ENCODE results near the gene PCNX4.
"Not testable (repeated sequence)": the region's sequence is repeated elsewhere in the genome, so short reads cannot be mapped to it uniquely, and the experiment has no call there.

The PCNX4 gene

GRCh38 chr14:60091550-60092525, at the start of gene PCNX4:
Gene PCNX4 (plus strand): TSS chr14:60091923. CDS start chr14:60107639, 15,716 bp downstream.
- Histone ChIP-seq H3K36me3 (ENCODE audit: control insufficient read depth, insufficient read depth, low read length) (no peaks in the 10 kb centered on the region), H3K9me3 (ENCODE audit: control insufficient read depth, insufficient read depth, low read length) (no peaks in the 10 kb centered on the region), H3K4me3 (ENCODE audit: low read length) (peak within 1 kb of the TSS; percentile 57), H3K4me1 (ENCODE audit: control insufficient read depth, insufficient read depth, low read length) (peaks cover 2% of the 10 kb centered on the region; the same call in 1 of the 2 replicates), H3K27ac (ENCODE audit: low read length) (no peak within 1 kb of the TSS), H3K27me3 (ENCODE audit: control insufficient read depth, insufficient read depth, low read length) (no peaks in the 10 kb centered on the region)
- peak; percentile 88 for DNase-seq (ENCODE audit: low read depth, low spot score)
- WGBS (ENCODE audit: insufficient coverage, insufficient read length): no CpG with 5 or more reads among the region's 88 CpGs

GRCh38 chr14:60047976-60048375, 43.7 kb upstream of the PCNX4 start:
- not testable (repeated sequence) for H3K9me3 ChIP-seq (ENCODE audit: control insufficient read depth, insufficient read depth, low read length); H3K27me3 ChIP-seq (ENCODE audit: control insufficient read depth, insufficient read depth, low read length); H3K4me3 ChIP-seq (ENCODE audit: low read length); H3K4me1 ChIP-seq (ENCODE audit: control insufficient read depth, insufficient read depth, low read length); H3K27ac ChIP-seq (ENCODE audit: low read length); DNase-seq (ENCODE audit: low read depth, low spot score); H3K36me3 ChIP-seq (ENCODE audit: control insufficient read depth, insufficient read depth, low read length)
- WGBS (ENCODE audit: insufficient coverage, insufficient read length): no CpG with 5 or more reads among the region's 1 CpG

GRCh38 chr14:60051721-60052221, 40.0 kb upstream of the PCNX4 start:
- Histone ChIP-seq H3K9me3 (ENCODE audit: control insufficient read depth, insufficient read depth, low read length) (no peaks in the 10 kb centered on the region), H3K27ac (ENCODE audit: low read length) (no peak overlapping the region), H3K4me1 (ENCODE audit: control insufficient read depth, insufficient read depth, low read length) (no peaks in the 10 kb centered on the region), H3K27me3 (ENCODE audit: control insufficient read depth, insufficient read depth, low read length) (no peaks in the 10 kb centered on the region), H3K36me3 (ENCODE audit: control insufficient read depth, insufficient read depth, low read length) (no peaks in the 10 kb centered on the region), H3K4me3 (ENCODE audit: low read length) (no peak overlapping the region)
- no peak for DNase-seq (ENCODE audit: low read depth, low spot score)
- no CpG with 5 or more reads among the region's 3 CpGs for WGBS (ENCODE audit: insufficient coverage, insufficient read length)

GRCh38 chr14:60058087-60058486, 33.6 kb upstream of the PCNX4 start:
- no peaks in the 10 kb centered on the region for H3K36me3 ChIP-seq (ENCODE audit: control insufficient read depth, insufficient read depth, low read length)
- H3K4me3 ChIP-seq (ENCODE audit: low read length): no peak overlapping the region
- H3K27ac ChIP-seq (ENCODE audit: low read length): no peak overlapping the region
- WGBS (ENCODE audit: insufficient coverage, insufficient read length): no CpG with 5 or more reads among the region's 1 CpG
- DNase-seq (ENCODE audit: low read depth, low spot score): no peak
- H3K27me3 ChIP-seq (ENCODE audit: control insufficient read depth, insufficient read depth, low read length): no peaks in the 10 kb centered on the region
- no peaks in the 10 kb centered on the region for H3K4me1 ChIP-seq (ENCODE audit: control insufficient read depth, insufficient read depth, low read length)
- H3K9me3 ChIP-seq (ENCODE audit: control insufficient read depth, insufficient read depth, low read length): no peaks in the 10 kb centered on the region

GRCh38 chr14:60061371-60061770, 30.4 kb upstream of the PCNX4 start:
- no CpG with 5 or more reads among the region's 2 CpGs for WGBS (ENCODE audit: insufficient coverage, insufficient read length)
- Histone ChIP-seq H3K27me3 (ENCODE audit: control insufficient read depth, insufficient read depth, low read length) (no peaks in the 10 kb centered on the region), H3K27ac (ENCODE audit: low read length) (no peak overlapping the region), H3K9me3 (ENCODE audit: control insufficient read depth, insufficient read depth, low read length) (no peaks in the 10 kb centered on the region), H3K36me3 (ENCODE audit: control insufficient read depth, insufficient read depth, low read length) (no peaks in the 10 kb centered on the region), H3K4me3 (ENCODE audit: low read length) (no peak overlapping the region), H3K4me1 (ENCODE audit: control insufficient read depth, insufficient read depth, low read length) (no peaks in the 10 kb centered on the region)
- no peak for DNase-seq (ENCODE audit: low read depth, low spot score)

GRCh38 chr14:60064491-60065072, 27.1 kb upstream of the PCNX4 start:
- Histone ChIP-seq H3K9me3 (ENCODE audit: control insufficient read depth, insufficient read depth, low read length) (no peaks in the 10 kb centered on the region), H3K4me3 (ENCODE audit: low read length) (no peak overlapping the region)
- no peak for DNase-seq (ENCODE audit: low read depth, low spot score)

GRCh38 chr14:60067882-60068281, 23.8 kb upstream of the PCNX4 start:
- no peaks in the 10 kb centered on the region for H3K27me3 ChIP-seq (ENCODE audit: control insufficient read depth, insufficient read depth, low read length)
- H3K36me3 ChIP-seq (ENCODE audit: control insufficient read depth, insufficient read depth, low read length): no peaks in the 10 kb centered on the region
- H3K4me3 ChIP-seq (ENCODE audit: low read length): no peak overlapping the region
- H3K4me1 ChIP-seq (ENCODE audit: control insufficient read depth, insufficient read depth, low read length): no peaks in the 10 kb centered on the region
- DNase-seq (ENCODE audit: low read depth, low spot score): no peak
- no peaks in the 10 kb centered on the region for H3K9me3 ChIP-seq (ENCODE audit: control insufficient read depth, insufficient read depth, low read length)
- no CpG with 5 or more reads among the region's 1 CpG for WGBS (ENCODE audit: insufficient coverage, insufficient read length)
- H3K27ac ChIP-seq (ENCODE audit: low read length): no peak overlapping the region

More at GRCh38 chr14:60064491-60065072, 27.1 kb upstream of the PCNX4 start:
- Histone ChIP-seq H3K4me1 (ENCODE audit: control insufficient read depth, insufficient read depth, low read length) (no peaks in the 10 kb centered on the region), H3K27me3 (ENCODE audit: control insufficient read depth, insufficient read depth, low read length) (no peaks in the 10 kb centered on the region), H3K27ac (ENCODE audit: low read length) (no peak overlapping the region), H3K36me3 (ENCODE audit: control insufficient read depth, insufficient read depth, low read length) (no peaks in the 10 kb centered on the region)

GRCh38 chr14:60079723-60080122, 12.0 kb upstream of the PCNX4 start:
- no peak overlapping the region for H3K4me3 ChIP-seq (ENCODE audit: low read length)
- DNase-seq (ENCODE audit: low read depth, low spot score): no peak
- H3K4me1 ChIP-seq (ENCODE audit: control insufficient read depth, insufficient read depth, low read length): no peaks in the 10 kb centered on the region
- H3K27ac ChIP-seq (ENCODE audit: low read length): no peak overlapping the region
- no peaks in the 10 kb centered on the region for H3K36me3 ChIP-seq (ENCODE audit: control insufficient read depth, insufficient read depth, low read length)
- H3K27me3 ChIP-seq (ENCODE audit: control insufficient read depth, insufficient read depth, low read length): no peaks in the 10 kb centered on the region
- no peaks in the 10 kb centered on the region for H3K9me3 ChIP-seq (ENCODE audit: control insufficient read depth, insufficient read depth, low read length)

GRCh38 chr14:60085085-60085484, 6.6 kb upstream of the PCNX4 start:
- Histone ChIP-seq H3K27ac (ENCODE audit: low read length) (no peak overlapping the region), H3K27me3 (ENCODE audit: control insufficient read depth, insufficient read depth, low read length) (no peaks in the 10 kb centered on the region), H3K4me3 (ENCODE audit: low read length) (no peak overlapping the region), H3K4me1 (ENCODE audit: control insufficient read depth, insufficient read depth, low read length) (no peaks in the 10 kb centered on the region), H3K9me3 (ENCODE audit: control insufficient read depth, insufficient read depth, low read length) (no peaks in the 10 kb centered on the region), H3K36me3 (ENCODE audit: control insufficient read depth, insufficient read depth, low read length) (no peaks in the 10 kb centered on the region)
- no peak for DNase-seq (ENCODE audit: low read depth, low spot score)

GRCh38 chr14:60085693-60086092, 6.0 kb upstream of the PCNX4 start:
- no peak for DNase-seq (ENCODE audit: low read depth, low spot score)
- WGBS (ENCODE audit: insufficient coverage, insufficient read length): 100% methylated on average over 2 of the region's 3 CpGs
- no peaks in the 10 kb centered on the region for H3K36me3 ChIP-seq (ENCODE audit: control insufficient read depth, insufficient read depth, low read length)
- no peak overlapping the region for H3K27ac ChIP-seq (ENCODE audit: low read length)
- no peaks in the 10 kb centered on the region for H3K4me1 ChIP-seq (ENCODE audit: control insufficient read depth, insufficient read depth, low read length)
- no peak overlapping the region for H3K4me3 ChIP-seq (ENCODE audit: low read length)
- H3K27me3 ChIP-seq (ENCODE audit: control insufficient read depth, insufficient read depth, low read length): no peaks in the 10 kb centered on the region
- H3K9me3 ChIP-seq (ENCODE audit: control insufficient read depth, insufficient read depth, low read length): no peaks in the 10 kb centered on the region

All from iPS DF 6.9 (cell line).